HL-60 (cell line): ENCODE measurements around the gene ALK.

Experiments used
- GABPA ChIP-seq: IDR thresholded peaks from 2 replicates; pipeline ENCODE4 v1.6.1; 2012; ENCODE audit warnings: low read depth
- TF ChIP-seq, protein P1 (sequence below): IDR thresholded peaks from one replicate; pipeline ENCODE4 v1.5.1; 2011; ENCODE audit warnings: low read length, control low read depth, inconsistent platforms; ENCODE audit not compliant: insufficient read depth

DNA sequence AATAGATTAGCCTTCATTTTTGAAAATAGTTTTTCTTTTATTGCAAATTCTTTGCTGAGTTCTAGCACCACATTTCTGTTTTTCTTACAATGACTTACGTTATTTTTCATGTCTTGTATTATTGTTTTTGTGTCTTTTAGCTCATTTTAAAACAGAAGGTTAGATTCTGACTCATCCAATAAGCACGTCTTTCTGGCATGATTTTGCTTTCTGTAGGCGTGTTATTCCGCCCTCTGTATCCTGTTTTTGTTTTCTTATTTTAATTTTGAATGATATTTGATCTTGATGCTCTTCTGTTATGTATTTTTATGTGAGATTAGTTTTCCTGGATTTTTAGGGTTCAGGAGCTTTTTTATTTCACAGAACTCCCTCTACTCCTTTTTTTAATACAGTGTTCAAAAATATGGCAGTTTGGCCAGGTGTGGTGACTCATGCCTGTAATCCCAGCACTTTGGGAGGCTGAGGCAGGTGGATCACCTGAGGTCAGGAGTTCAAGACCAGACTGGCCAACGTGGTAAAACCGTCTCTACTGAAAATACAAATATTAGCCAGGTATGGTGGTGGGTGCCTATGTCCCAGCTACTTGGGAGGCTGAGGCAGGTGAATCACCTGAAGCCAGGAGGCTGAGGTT lies 661.1 kb downstream of the ALK start:
- TF ChIP-seq, protein P1, sequence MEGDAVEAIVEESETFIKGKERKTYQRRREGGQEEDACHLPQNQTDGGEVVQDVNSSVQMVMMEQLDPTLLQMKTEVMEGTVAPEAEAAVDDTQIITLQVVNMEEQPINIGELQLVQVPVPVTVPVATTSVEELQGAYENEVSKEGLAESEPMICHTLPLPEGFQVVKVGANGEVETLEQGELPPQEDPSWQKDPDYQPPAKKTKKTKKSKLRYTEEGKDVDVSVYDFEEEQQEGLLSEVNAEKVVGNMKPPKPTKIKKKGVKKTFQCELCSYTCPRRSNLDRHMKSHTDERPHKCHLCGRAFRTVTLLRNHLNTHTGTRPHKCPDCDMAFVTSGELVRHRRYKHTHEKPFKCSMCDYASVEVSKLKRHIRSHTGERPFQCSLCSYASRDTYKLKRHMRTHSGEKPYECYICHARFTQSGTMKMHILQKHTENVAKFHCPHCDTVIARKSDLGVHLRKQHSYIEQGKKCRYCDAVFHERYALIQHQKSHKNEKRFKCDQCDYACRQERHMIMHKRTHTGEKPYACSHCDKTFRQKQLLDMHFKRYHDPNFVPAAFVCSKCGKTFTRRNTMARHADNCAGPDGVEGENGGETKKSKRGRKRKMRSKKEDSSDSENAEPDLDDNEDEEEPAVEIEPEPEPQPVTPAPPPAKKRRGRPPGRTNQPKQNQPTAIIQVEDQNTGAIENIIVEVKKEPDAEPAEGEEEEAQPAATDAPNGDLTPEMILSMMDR: no peak
- TF ChIP-seq GABPA: no peak
